ENCODE data around the gene AUP1.

Gene AUP1

GRCh38 chr2:74556159-74556558 is 26.7 kb upstream of the AUP1 start:
- DNase-seq = no peak

- no peak for DNase-seq
Measured at GRCh38 chr2:74555610-74556103, 26.2 kb upstream of the AUP1 start.

DNA sequence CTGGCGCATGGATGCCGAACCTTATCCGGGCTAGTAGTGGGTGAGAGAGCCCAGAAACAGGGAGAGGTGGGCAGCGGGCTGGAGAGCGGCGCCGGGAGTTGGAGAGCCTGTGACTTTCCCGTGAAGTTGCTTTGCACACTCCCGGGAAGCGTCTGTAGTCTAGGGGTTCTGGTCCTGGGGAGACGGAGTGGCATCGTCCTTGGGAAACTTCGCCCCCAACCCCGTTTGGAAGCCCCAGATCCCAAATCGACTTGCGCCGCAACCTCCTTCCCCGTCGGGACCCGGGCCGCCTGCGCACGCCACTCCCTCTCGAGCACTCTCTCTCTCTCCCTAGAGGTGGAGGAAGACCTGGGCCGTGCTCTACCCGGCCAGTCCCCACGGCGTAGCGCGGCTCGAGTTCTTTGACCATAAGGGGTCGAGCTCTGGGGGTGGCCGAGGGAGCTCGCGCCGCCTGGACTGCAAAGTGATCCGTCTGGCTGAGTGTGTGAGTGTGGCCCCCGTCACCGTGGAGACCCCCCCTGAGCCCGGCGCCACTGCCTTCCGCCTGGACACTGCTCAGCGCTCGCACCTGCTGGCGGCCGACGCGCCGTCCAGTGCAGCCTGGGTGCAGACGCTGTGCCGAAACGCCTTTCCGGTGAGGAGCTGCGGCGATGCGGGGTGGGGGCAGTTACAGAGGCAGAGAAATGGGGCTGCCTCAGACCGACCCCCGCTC is 25.5 kb upstream of the AUP1 start:
- DNase-seq = peak; percentile 35

GRCh38 chr2:74553892-74554819 is 24.6 kb upstream of the AUP1 start, which contains the start of the genes DOK1 and LOXL3:
Gene DOK1 (plus strand): TSS chr2:74554720. CDS start chr2:74554755, 35 bp downstream.
Gene LOXL3 (minus strand): TSS chr2:74553942. CDS start chr2:74552634, 1,308 bp downstream.
- DNase-seq = peak; percentile 67

- DNase-seq = no peak
Measured at GRCh38 chr2:74552914-74553811, 23.7 kb upstream of the AUP1 start.

DNA sequence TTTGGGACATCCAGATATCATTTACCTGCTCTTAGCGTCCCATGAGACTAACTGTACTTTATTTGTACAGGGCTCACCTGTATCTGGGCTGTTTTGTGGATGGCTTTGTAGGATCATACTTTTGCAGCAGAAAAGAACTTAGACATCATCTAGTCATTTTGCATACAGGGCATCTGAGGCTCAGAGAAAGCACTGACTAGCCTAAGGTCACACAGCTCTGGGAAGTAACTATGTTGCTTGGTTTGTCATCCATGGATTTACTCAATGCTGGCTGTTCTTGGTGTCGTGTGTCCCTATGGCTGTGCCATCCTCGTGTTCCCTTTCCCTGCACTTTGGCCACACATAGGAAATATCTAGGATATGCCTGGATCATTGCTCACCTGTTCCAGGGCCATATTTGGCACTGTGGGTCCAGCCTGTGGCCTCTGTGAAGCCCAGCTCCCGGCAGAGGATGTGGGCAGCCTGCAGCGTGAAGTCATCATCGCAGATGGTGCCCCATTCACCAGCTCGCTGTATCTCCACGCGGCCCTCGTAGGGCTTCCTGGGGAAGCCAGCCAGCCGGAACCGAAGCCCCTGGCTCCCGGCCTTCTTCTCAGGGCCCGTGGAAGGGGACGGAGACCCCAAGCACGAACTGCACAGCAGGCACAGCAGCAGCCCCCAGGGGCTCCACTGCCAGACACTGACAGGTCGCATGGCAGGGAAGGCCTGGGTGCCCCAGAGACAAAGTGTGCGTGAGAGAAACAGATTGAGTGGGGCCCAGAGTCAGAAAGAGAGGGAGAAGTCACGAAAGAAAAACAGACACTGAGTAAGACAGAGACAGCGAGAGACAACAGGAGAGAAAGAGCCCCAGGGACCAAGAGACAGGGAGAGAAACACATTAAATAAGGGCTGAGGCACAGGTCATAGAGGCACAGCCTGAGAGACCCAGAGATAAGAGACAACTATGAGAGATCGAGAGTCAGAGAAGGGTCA is 22.7 kb upstream of the AUP1 start:
- no peak for DNase-seq

GRCh38 chr2:74551530-74551929 is 22.0 kb upstream of the AUP1 start:
- no peak for DNase-seq

- no peak for DNase-seq
Measured at GRCh38 chr2:74550231-74550630, 20.7 kb upstream of the AUP1 start.

DNA sequence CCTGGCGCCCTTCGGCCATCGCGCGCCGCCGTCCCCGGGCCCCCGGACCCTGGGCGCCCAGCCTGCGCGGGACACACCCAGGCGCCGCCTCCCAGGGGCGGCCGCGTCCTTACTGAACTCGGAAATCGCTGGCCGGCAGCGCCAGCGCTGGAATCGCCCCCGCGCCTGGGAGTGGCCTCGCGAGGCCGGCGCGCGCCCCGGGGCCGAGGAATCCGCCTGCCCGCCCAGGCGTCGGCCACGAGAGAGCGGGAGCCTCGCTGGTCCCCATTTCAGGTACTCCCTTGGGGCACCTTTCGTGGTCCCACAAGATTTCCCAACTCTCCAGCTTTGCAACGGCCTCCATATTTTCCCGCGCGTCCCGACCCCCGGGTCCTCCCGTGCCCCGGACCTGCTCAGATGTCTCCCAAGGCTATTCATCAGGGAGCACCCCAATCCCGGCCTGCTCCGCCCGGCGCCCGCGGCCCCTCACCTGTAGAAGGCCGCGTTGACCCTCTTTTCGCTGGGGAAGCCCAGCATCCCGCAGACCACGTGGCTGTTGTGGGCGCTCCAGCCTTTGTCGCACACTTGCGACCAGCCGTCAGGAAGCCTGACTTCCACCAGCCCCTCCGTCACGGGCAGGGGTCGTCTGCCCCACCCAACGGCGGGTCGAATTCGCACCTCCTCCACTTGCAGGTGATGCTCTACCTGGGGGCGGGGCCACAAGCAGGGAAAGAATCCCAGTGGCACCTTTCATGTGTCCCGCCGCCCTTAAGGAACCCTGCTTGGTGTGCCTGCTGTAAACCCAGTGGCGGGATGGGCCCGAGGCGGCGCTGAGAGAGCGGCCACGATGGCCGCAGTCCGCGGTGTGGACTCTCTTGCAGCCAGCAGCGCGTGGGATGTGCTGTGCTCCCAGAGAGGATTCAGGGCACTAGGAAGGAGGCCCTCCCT is 19.7 kb upstream of the AUP1 start:
- DNase-seq = no peak

DNA sequence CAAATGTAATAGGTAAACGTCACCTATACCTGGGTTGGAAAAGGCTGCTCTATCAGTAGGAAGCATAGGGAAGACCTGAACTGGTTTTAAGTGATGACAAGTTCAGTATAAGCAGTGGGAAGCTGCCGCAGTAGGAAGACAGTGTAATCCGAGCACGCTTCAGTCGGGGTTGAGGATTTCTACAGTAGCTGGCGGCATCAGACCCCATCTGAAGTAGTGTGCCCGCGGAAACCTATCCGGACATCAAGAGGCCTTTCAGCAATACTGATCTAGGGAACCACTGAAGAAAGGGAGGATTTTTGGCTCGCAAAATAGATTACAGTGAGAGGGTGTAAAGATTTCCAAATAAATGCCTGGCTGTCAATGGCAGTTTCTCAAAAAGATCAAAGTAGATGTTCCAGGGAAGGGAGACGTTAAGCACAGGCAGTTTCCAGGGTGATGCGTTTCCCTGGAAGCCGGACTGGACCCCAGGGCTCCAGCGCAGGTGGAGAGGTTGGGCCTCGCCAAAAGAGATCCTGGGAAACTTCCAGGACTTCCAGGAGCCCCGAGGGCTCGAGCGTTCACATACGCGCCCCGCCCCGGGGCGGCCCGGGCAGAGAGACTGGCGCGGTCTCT is 18.9 kb upstream of the AUP1 start:
- DNase-seq = no peak

GRCh38 chr2:74546004-74546403 is 16.5 kb upstream of the AUP1 start:
- no peak for DNase-seq

DNA sequence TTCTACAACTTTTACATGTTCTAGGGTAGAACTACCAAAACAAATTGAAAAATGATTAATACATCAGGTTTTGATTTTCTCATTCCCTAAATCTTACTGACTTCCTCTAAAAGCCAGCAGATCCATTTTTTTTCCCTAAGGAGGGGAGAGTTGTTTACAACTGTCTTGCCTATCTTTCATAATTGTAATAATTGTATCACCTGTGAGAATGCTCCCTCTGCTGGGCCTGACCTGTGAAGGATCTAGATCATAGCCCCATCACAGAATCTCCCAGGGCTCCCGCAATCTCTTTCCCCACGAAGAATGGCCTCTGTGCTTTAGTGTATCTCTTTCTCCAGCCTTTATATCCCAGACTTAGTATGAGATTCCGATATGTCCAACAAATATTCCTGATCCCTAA is 15.1 kb upstream of the AUP1 start:
- DNase-seq = no peak

GRCh38 chr2:74542978-74543377 is 13.5 kb upstream of the AUP1 start:
- DNase-seq = no peak

DNA sequence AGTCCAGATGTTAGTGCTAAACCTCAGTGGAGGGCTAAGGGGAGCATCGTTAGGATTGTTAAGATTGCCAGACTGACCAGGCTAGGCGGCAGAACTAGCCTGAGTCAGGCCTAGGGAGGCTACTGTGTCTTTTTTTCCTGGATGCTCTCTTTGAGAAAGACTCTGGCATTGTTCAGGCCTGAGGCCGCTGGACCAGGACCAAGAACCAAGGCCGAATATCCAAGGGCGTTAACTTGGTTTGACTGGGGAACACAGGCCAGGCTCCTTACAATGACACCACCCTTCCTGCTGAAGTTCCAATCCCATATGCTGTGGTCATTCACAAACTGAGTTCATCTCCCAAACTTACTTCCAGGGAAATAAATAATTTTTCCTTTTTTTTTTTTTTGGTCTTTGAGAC is 10.8 kb upstream of the AUP1 start:
- no peak for DNase-seq

DNA sequence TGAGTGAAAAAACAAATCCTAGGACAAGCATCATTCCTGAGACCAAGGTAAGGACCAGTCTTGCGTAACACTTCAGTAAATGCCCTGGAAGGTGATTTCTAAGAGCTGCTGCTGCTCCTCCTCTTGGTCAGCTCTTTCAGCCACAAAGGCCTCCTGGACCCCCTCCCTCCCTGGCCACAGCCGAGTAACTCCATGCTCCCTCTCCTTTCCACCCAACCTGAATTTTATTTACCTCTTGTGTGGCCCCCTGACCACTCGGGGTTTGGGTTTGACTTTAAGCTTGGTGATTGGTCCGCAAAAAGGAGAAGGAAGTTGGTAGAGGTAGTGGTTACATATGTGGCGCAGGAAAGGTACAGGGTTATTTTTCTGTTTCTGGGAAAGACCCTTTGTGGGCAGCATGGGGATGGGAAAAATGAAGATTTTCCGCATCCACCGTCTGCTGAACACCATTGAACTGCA is 9.4 kb upstream of the AUP1 start:
- DNase-seq = no peak

GRCh38 chr2:74537140-74537539 is 7.6 kb upstream of the AUP1 start:
- no peak for DNase-seq

GRCh38 chr2:74536166-74536950 is 6.9 kb upstream of the AUP1 start:
- DNase-seq = no peak

DNA sequence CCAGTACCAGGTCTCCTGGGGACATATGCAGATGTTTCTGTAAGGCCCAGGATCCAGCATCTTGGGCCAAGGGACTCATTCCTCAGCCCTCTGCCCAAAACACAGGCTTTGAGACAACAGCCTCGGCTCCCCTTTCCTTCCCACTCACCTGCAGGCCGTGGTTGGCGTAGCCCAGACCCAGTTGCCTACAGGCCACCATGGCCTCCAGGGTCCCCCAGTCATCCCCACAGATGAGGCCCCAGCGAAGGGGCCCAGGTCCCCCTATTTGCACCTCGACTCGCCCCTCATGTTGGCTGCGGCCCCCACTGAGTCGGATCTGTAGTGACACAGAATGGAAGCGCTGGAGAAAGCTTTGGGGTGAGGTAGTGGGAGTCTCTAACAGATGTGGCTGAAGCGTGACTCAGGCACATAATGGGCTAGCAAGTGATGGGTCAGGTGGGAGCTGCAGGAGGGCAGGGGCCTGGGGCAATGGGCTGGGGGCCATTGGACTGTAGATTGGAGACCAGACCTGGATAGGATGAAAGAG is 6.0 kb upstream of the AUP1 start:
- DNase-seq = no peak

GRCh38 chr2:74534411-74534810 is 4.9 kb upstream of the AUP1 start:
- no peak for DNase-seq
